K562 (cell line): ENCODE results near the gene POLR2A. TPM values are rescaled to one million over a fixed set of nuclear protein-coding genes. Genes with fewer than 3 reads are reported as not detected.

Experiments
- ARNT ChIP-seq, 2 experiments: fragments of 450-650 bp; IDR thresholded peaks; 2 replicates each; pipeline ENCODE4 v1.6.1; 2016; ENCODE audit warnings: mild to moderate bottlenecking in 1 of 2
- ATF7 ChIP-seq: fragments of 450-650 bp; IDR thresholded peaks from 2 replicates; pipeline ENCODE4 v1.7.1; 2014; ENCODE audit warnings: mild to moderate bottlenecking, moderate library complexity
- CXXC5 ChIP-seq: fragments of 250-450 bp; sonication (Bioruptor Pico); IDR thresholded peaks from 2 replicates; pipeline ENCODE4 v1.8.0; 2022; ENCODE audit warnings: inconsistent platforms, mild to moderate bottlenecking, moderate library complexity
- EHMT2 ChIP-seq: fragments of 450-650 bp; IDR thresholded peaks from 2 replicates; pipeline ENCODE4 v1.6.1; 2018; ENCODE audit warnings: antibody characterized with exemption
- ETV1 ChIP-seq: fragments of 450-650 bp; conservative IDR thresholded peaks from 2 replicates; pipeline ENCODE4 v1.6.1; 2016; ENCODE audit warnings: missing genetic modification characterization, control low read depth, low read depth, missing compliant biosample characterization
- ETV5 ChIP-seq: sonication (generic); formaldehyde crosslinking; IDR thresholded peaks from 2 replicates; pipeline ENCODE4 v1.4.0; 2020; ENCODE audit warnings: low read depth, mild to moderate bottlenecking, missing genetic modification reagents
- ETV6 ChIP-seq, 3 experiments: fragments of 150-350 bp in 1 of 3; sonication (generic) in 1 of 3; formaldehyde crosslinking in 1 of 3; IDR thresholded peaks; 2 replicates each; pipeline versions ENCODE4 v1.6.1 to v1.8.0; 2014 to 2022; ENCODE audit warnings: borderline replicate concordance in 2 of 3, low read depth in 2 of 3, antibody characterized with exemption in 1 of 3, low read length in 1 of 3, mild to moderate bottlenecking in 1 of 3, missing genetic modification reagents in 1 of 3
- MEIS2 ChIP-seq: fragments of 450-650 bp; IDR thresholded peaks from 2 replicates; pipeline ENCODE4 v1.6.1; 2014; ENCODE audit warnings: mild to moderate bottlenecking; ENCODE audit not compliant: partially characterized antibody
- SMAD1 ChIP-seq: fragments of 150-350 bp; IDR thresholded peaks from 2 replicates; pipeline ENCODE4 v1.6.1; 2014; ENCODE audit warnings: low read length, low read depth; ENCODE audit not compliant: partially characterized antibody
- SMARCE1 ChIP-seq: fragments of 450-650 bp; IDR thresholded peaks from 2 replicates; pipeline ENCODE4 v1.7.1; 2016; ENCODE audit warnings: mild to moderate bottlenecking
- SOX6 ChIP-seq: fragments of 450-650 bp; IDR thresholded peaks from 2 replicates; pipeline ENCODE4 v1.6.1; 2014; ENCODE audit warnings: mild to moderate bottlenecking
- SUPT5H ChIP-seq: fragments of 450-650 bp; IDR thresholded peaks from 2 replicates; pipeline ENCODE4 v1.6.1; 2016
- TAF1 ChIP-seq: IDR thresholded peaks from 2 replicates; pipeline ENCODE4 v1.6.1; 2011; ENCODE audit warnings: mild to moderate bottlenecking, low read length, moderate library complexity; ENCODE audit not compliant: insufficient read depth, control insufficient read depth, severe bottlenecking; ENCODE audit errors: extremely low read depth
- ZNF263 ChIP-seq: sonication (generic); formaldehyde crosslinking; IDR thresholded peaks from 2 replicates; pipeline ENCODE4 v1.8.0; 2022; ENCODE audit warnings: mild to moderate bottlenecking, missing genetic modification reagents, borderline replicate concordance
- polyA plus RNA-seq, 8 experiments: library from polyadenylated mRNA; depleted of rRNA in 4 of 8; stranded (reverse) in 5 of 8; unstranded in 3 of 8; fragments of >200 nt; fragmentation: Nextera tagmentation in 2 of 8; fragmentation: Illumina TruSeq in 1 of 8; extraction: Ambion mirVana in 2 of 8; extraction: Trizol in 1 of 8; gene quantifications; 2 replicates each; pipeline versions ENCODE4 v1.2.1 to v1.2.3, GENCODE V29; 2011 to 2014; ENCODE audit warnings: inconsistent platforms in 1 of 8, missing spikeins in 1 of 8
- total RNA-seq, 7 experiments: library from RNA; depleted of rRNA in 6 of 7; stranded (reverse); fragments of >200 nt in 6 of 7; fragmentation: Illumina TruSeq in 2 of 7; extraction: Trizol in 2 of 7; gene quantifications; 2 replicates each; pipeline versions ENCODE4 v1.2.1 to v1.2.3, GENCODE V29; 2011 to 2021; ENCODE audit warnings: low replicate concordance in 1 of 7
- TF ChIP-seq, protein P1 (sequence below): fragments of 250-450 bp; sonication (Bioruptor Pico); IDR thresholded peaks from 2 replicates; pipeline ENCODE4 v1.5.1; 2021; ENCODE audit warnings: mild to moderate bottlenecking
- TF ChIP-seq, protein P2 (sequence below): fragments of 450-650 bp; formaldehyde crosslinking; IDR thresholded peaks from 2 replicates; pipeline ENCODE4 v1.4.0; 2020; ENCODE audit warnings: mild to moderate bottlenecking, moderate library complexity
- TF ChIP-seq, protein P3 (sequence below), 2 experiments: fragments of 450-650 bp in 1 of 2; sonication (generic) in 1 of 2; formaldehyde crosslinking in 1 of 2; IDR thresholded peaks in 1 of 2; conservative IDR thresholded peaks in 1 of 2; 2 replicates each; pipeline versions ENCODE4 v1.6.1 to v1.8.1; 2016 to 2023; ENCODE audit warnings: mild to moderate bottlenecking in 2 of 2, moderate library complexity in 2 of 2, inconsistent platforms in 1 of 2, missing genetic modification reagents in 1 of 2
- TF ChIP-seq, protein P4 (sequence below): fragments of 250-450 bp; sonication (Bioruptor Pico); IDR thresholded peaks from 2 replicates; pipeline ENCODE4 v1.6.1; 2021; ENCODE audit warnings: mild to moderate bottlenecking
- TF ChIP-seq, protein P5 (sequence below): sonication (generic); formaldehyde crosslinking; IDR thresholded peaks from 2 replicates; pipeline ENCODE4 v1.9.0; 2022; ENCODE audit warnings: mild to moderate bottlenecking, missing genetic modification reagents
- TF ChIP-seq, protein P6 (sequence below): fragments of 250-450 bp; sonication (Bioruptor Pico); IDR thresholded peaks from 2 replicates; pipeline ENCODE4 v1.4.0; 2020

POLR2A gene
- total and polyA plus RNA-seq, 9 of the 15 experiments (the other 6 are each of a cell fraction or from before 2014, with no cell fraction given), result 1.3 to 109 (median 12.4) TPM

DNA sequence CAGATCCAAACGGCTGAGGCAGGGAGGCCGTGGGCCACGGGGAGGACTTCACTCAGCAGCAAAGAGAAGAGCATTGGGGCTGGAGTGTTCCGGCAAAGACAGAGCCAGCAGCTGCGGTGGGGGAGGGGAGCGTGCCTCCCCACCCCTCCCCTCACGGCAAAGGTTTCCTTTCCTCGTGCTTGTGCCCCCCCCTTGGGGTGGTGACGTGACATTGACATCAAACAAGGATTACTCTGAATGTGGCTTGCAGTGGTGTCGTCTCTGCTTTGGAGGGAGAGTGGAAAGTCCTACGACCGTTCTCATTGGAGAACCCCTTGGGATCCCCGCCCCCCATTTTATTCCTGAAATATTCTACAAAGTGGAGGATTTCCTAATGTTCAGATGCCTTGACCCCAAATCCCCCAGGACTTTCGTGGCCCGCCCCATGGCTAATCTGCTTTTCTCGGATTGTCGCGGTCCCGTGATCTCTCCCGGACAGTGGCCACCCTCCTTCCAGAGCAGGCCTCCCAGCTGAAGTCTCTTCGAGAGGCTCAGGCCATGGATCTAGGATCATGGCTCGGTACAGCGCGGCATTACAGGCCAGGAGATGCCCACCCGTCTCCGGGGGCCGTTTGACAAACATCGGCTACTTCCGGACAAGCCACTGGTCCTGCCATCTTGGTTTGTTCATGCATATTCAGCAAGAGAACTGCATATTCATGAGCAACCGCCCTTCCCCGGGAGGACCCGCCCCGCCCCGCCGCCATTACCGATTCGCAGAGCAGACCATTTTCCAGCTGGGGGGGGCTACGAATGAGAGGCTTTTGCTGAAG is 705 bp upstream of the POLR2A start (continued):
- TF ChIP-seq, protein P1, sequence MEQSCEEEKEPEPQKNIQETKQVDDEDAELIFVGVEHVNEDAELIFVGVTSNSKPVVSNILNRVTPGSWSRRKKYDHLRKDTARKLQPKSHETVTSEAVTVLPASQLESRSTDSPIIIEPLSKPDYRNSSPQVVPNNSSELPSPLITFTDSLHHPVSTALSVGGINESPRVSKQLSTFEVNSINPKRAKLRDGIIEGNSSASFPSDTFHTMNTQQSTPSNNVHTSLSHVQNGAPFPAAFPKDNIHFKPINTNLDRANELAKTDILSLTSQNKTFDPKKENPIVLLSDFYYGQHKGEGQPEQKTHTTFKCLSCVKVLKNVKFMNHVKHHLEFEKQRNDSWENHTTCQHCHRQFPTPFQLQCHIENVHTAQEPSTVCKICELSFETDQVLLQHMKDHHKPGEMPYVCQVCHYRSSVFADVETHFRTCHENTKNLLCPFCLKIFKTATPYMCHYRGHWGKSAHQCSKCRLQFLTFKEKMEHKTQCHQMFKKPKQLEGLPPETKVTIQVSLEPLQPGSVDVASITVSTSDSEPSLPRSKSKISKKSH (CRISPR knock-in tag), result no peak
- TF ChIP-seq TAF1 (peak; percentile 33), ZNF263 (CRISPR knock-in tag) (peak; percentile 71; the same call in 1 of the 2 replicates), SMARCE1 (peak; percentile 45), ETV6 (IDR thresholded peaks at IDR 0.05; ENCODE audit: borderline replicate concordance in 1 of 2, low read depth in 2 of 2, low read length in 1 of 2) (no peak), ETV6 (CRISPR knock-in tag; IDR thresholded peaks at IDR 0.05; ENCODE audit: borderline replicate concordance) (no peak), ATF7 (peak; percentile 34), ETV1 (tag) (peak; percentile 76), SMAD1 (no peak), MEIS2 (peak; percentile 56), ARNT (IDR thresholded peaks at IDR 0.05) (peak in 1 of 2 experiments; percentile 45; a peak in 1 of 4 replicates), SUPT5H (peak; percentile 35; the same call in 1 of the 2 replicates), CXXC5 (CRISPR knock-in tag) (peak; percentile 64), ETV5 (CRISPR knock-in tag) (peak; percentile 56; the same call in 1 of the 2 replicates), SOX6 (peak; percentile 49; the same call in 1 of the 2 replicates), EHMT2 (no peak)
- TF ChIP-seq, protein P2, sequence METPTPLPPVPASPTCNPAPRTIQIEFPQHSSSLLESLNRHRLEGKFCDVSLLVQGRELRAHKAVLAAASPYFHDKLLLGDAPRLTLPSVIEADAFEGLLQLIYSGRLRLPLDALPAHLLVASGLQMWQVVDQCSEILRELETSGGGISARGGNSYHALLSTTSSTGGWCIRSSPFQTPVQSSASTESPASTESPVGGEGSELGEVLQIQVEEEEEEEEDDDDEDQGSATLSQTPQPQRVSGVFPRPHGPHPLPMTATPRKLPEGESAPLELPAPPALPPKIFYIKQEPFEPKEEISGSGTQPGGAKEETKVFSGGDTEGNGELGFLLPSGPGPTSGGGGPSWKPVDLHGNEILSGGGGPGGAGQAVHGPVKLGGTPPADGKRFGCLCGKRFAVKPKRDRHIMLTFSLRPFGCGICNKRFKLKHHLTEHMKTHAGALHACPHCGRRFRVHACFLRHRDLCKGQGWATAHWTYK, result 0 out of 2 replicates have a peak, but pooled peaks have one; percentile 40
- TF ChIP-seq, protein P3, sequence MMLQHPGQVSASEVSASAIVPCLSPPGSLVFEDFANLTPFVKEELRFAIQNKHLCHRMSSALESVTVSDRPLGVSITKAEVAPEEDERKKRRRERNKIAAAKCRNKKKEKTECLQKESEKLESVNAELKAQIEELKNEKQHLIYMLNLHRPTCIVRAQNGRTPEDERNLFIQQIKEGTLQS (IDR thresholded peaks at IDR 0.05), result peak; percentile 11; the same call in 1 of the 2 replicates
- TF ChIP-seq, protein P3 (CRISPR knock-in tag; conservative IDR thresholded peaks at IDR 0.05), result no peak
- TF ChIP-seq, protein P4, sequence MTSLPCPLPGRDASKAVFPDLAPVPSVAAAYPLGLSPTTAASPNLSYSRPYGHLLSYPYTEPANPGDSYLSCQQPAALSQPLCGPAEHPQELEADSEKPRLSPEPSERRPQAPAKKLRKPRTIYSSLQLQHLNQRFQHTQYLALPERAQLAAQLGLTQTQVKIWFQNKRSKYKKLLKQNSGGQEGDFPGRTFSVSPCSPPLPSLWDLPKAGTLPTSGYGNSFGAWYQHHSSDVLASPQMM (CRISPR knock-in tag), result no peak
- TF ChIP-seq, protein P5, sequence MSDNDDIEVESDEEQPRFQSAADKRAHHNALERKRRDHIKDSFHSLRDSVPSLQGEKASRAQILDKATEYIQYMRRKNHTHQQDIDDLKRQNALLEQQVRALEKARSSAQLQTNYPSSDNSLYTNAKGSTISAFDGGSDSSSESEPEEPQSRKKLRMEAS (CRISPR knock-in tag), result peak; percentile 71
- TF ChIP-seq, protein P6, sequence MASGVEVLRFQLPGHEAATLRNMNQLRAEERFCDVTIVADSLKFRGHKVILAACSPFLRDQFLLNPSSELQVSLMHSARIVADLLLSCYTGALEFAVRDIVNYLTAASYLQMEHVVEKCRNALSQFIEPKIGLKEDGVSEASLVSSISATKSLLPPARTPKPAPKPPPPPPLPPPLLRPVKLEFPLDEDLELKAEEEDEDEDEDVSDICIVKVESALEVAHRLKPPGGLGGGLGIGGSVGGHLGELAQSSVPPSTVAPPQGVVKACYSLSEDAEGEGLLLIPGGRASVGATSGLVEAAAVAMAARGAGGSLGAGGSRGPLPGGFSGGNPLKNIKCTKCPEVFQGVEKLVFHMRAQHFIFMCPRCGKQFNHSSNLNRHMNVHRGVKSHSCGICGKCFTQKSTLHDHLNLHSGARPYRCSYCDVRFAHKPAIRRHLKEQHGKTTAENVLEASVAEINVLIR (CRISPR knock-in tag), result peak; percentile 70
